Muscle of leg (tissue), 11 donors: ENCODE data around the gene CERT1. TPM values are rescaled to one million over a fixed set of nuclear protein-coding genes. Genes with fewer than 3 reads are reported as not detected.
"Not testable (repeated sequence)": the region's sequence is repeated elsewhere in the genome, so short reads cannot be mapped to it uniquely, and the experiment has no call there.

Experiments
- DNase-seq: peaks from one replicate; pipeline ENCODE4 v3.0.0; 2013
- H3K27ac ChIP-seq: one replicate; pipeline ENCODE4 v1.5.1; 2013; ENCODE audit warnings: mild to moderate bottlenecking, low read length, control low read depth
- H3K27me3 ChIP-seq: one replicate; pipeline ENCODE4 v1.6.1; 2013; ENCODE audit warnings: low read length; ENCODE audit not compliant: control insufficient read depth, insufficient read depth
- H3K36me3 ChIP-seq: one replicate; pipeline ENCODE4 v1.6.1; 2013; ENCODE audit warnings: low read length; ENCODE audit not compliant: control insufficient read depth, insufficient read depth
- H3K4me1 ChIP-seq: one replicate; pipeline ENCODE4 v1.6.1; 2013; ENCODE audit warnings: low read length; ENCODE audit not compliant: control insufficient read depth, insufficient read depth
- H3K4me3 ChIP-seq: one replicate; pipeline ENCODE4 v1.5.1; 2013; ENCODE audit warnings: low read length, control low read depth
- H3K9me3 ChIP-seq: replicated peaks from 2 replicates; pipeline ENCODE4 v1.6.1; 2013; ENCODE audit warnings: low read depth, low read length; ENCODE audit not compliant: control insufficient read depth
- WGBS: methylation state at CpG from one replicate; pipeline ENCODE4 v1.1.5; 2013; ENCODE audit warnings: missing lambda C conversion rate; ENCODE audit not compliant: insufficient coverage; 5-methylcytosine and 5-hydroxymethylcytosine counted together
- polyA plus RNA-seq, 8 donors: library from polyadenylated mRNA; unstranded; fragments of 120-200 nt; gene quantifications; one replicate each; pipeline versions ENCODE4 v1.2.1 to v1.2.3, GENCODE V29; 2013; ENCODE audit warnings: inconsistent platforms in 1 of 8, low replicate concordance in 1 of 8; ENCODE audit not compliant: insufficient read length in 8 of 8, insufficient read depth in 1 of 8
- total RNA-seq: library from RNA; stranded (reverse); fragments of 120-200 nt; gene quantifications from one replicate; pipeline ENCODE4 v1.2.4, GENCODE V29; 2013

The CERT1 gene
- total and polyA plus RNA-seq, 9 donors = 19.6 to 37.5 (median 31.7) TPM

DNA sequence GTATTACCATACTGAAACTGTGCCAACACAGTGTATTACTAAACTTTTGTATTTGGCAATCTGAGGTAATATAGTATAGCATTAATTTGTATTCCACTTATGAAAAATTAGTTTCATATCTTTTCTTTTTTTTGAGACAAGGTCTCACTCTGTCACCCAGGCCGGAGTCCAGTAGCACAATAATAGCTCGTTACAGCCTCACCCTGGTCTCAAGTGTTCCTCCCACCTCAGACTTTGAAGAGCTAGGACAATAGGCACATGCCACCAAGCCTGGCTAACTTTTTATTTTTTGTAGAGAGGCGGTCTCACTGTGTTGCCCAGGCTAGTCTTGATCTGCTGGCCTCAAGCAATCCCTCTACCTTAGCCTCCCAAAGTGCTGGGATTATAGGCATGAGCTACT is 36.4 kb upstream of the CERT1 start:
- Histone ChIP-seq H3K9me3 (no peaks in the 10 kb centered on the region), H3K27ac (no peak overlapping the region), H3K36me3 (no peaks in the 10 kb centered on the region), H3K4me3 (no peak overlapping the region), H3K27me3 (no peaks in the 10 kb centered on the region), H3K4me1 (no peaks in the 10 kb centered on the region)
- no CpG with 5 or more reads among the region's 3 CpGs for WGBS
- no peak for DNase-seq

GRCh38 chr5:75546830-75547229 is 35.4 kb upstream of the CERT1 start:
- no peak overlapping the region for H3K4me3 ChIP-seq
- H3K4me1 ChIP-seq = no peaks in the 10 kb centered on the region
- WGBS = 100% methylated on average over 1 of the region's 6 CpGs
- no peaks in the 10 kb centered on the region for H3K36me3 ChIP-seq
- no peaks in the 10 kb centered on the region for H3K27me3 ChIP-seq
- no peak overlapping the region for H3K27ac ChIP-seq
- no peak for DNase-seq
- no peaks in the 10 kb centered on the region for H3K9me3 ChIP-seq

- no peaks in the 10 kb centered on the region for H3K27me3 ChIP-seq
- no peak for DNase-seq
- no CpG with 5 or more reads among the region's 2 CpGs for WGBS
- H3K4me3 ChIP-seq = no peak overlapping the region
- H3K36me3 ChIP-seq = no peaks in the 10 kb centered on the region
- H3K27ac ChIP-seq = no peak overlapping the region
- no peaks in the 10 kb centered on the region for H3K4me1 ChIP-seq
- no peaks in the 10 kb centered on the region for H3K9me3 ChIP-seq
These were observed 33.7 kb upstream of the CERT1 start for GRCh38 chr5:75545131-75545530.

DNA sequence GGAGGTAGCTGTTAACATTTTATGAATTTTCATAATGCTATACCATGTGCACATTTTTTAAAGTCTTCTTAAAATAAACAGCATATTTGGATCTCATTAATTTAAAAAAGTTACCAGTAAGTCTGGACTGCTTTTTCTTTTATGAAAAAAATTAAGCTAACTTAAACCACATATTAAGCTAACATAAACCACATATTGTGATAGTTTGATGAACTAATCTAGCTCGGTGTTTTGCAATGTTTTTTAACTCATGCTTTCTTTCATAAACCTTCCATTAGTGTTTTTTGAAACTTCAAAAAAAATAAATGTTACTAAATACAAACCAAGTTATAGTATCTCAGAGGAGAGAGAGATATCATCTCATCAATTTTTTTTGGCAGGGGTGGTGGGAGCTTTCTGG is 26.8 kb upstream of the CERT1 start:
- WGBS = no CpG with 5 or more reads among the region's 1 CpG
- peaks cover 15% of the 10 kb centered on the region for H3K9me3 ChIP-seq
- no peak overlapping the region for H3K27ac ChIP-seq
- no peak for DNase-seq
- no peaks in the 10 kb centered on the region for H3K27me3 ChIP-seq
- H3K4me3 ChIP-seq = no peak overlapping the region
- H3K36me3 ChIP-seq = no peaks in the 10 kb centered on the region
- H3K4me1 ChIP-seq = no peaks in the 10 kb centered on the region

GRCh38 chr5:75536694-75537360 is 25.4 kb upstream of the CERT1 start:
- peaks cover 15% of the 10 kb centered on the region for H3K9me3 ChIP-seq
- H3K36me3 ChIP-seq = no peaks in the 10 kb centered on the region
- H3K27me3 ChIP-seq = no peaks in the 10 kb centered on the region
- H3K4me3 ChIP-seq = no peak overlapping the region
- no peaks in the 10 kb centered on the region for H3K4me1 ChIP-seq
- H3K27ac ChIP-seq = no peak overlapping the region
- WGBS = 100% methylated on average over 4 of the region's 6 CpGs
- no peak for DNase-seq

DNA sequence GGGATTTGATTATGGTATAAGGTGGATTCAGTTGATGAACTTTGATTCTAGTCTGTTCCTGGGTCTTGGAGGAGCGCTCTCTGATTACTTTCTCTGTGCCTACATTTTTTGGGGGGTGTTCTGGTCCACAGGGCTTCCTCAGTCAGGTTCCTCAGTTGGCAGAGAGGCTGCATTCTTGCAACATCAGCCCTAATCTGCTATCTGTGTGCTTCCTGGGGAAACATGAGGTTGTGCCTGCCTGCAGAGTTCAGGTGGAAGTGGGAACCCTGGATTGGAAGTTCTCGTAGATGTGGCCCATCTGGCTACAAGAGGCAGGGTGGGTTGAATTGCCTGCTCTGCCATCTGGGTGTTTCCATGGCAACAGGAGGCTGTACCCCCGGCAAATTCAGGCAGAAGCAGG is 24.7 kb upstream of the CERT1 start:
- Histone ChIP-seq H3K27me3 (no peaks in the 10 kb centered on the region), H3K9me3 (peaks cover 15% of the 10 kb centered on the region), H3K4me3 (no peak overlapping the region), H3K27ac (no peak overlapping the region), H3K4me1 (no peaks in the 10 kb centered on the region), H3K36me3 (no peaks in the 10 kb centered on the region)
- no peak for DNase-seq
- WGBS = 59% methylated on average over 2 of the region's 3 CpGs

DNA sequence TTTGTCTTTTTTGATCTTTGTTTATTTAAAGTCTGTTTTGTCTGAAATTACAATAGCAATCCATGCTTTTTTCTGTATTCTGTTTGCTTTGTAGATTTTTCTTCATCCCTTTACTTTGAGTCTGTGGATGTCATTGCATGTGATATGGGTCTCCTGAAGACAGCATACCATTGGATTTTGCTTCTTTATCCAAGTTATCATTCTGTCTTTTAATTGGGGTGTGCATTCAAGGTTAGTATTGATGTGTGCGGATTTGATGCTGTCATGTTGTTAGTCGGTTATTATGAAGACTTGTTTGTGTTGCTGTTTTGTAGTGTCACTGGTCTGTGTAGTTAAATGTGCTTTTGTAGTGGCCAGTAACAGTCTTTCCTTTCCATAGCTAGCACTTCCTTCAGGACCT is 23.3 kb upstream of the CERT1 start:
- no CpG with 5 or more reads among the region's 2 CpGs for WGBS
- DNase-seq = no peak
- Histone ChIP-seq H3K4me1 (no peaks in the 10 kb centered on the region), H3K36me3 (no peaks in the 10 kb centered on the region), H3K27me3 (no peaks in the 10 kb centered on the region), H3K4me3 (no peak overlapping the region), H3K9me3 (peaks cover 15% of the 10 kb centered on the region), H3K27ac (no peak overlapping the region)

DNA sequence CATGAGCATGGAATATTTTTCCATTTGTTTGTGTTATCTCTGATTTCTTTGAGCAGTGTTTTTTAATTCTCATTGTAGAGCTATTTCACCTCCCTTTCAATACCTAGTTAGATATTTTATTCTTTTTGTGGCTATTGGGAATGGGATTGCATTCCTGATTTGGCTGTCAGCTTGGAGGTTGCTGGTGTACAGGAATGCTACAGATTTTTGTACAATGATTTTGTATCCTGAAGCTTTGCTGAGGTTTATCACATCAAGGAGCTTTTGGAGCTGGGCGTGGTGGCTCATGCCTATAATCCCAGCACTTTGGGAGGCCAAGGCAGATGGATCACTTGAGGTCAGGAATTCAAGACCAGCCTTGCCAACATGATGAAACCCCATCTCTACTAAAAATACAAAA is 22.3 kb upstream of the CERT1 start:
- not testable (repeated sequence) for H3K27ac ChIP-seq, DNase-seq, H3K4me3 ChIP-seq, H3K27me3 ChIP-seq, H3K4me1 ChIP-seq, H3K36me3 ChIP-seq
- no CpG with 5 or more reads among the region's 1 CpG for WGBS
- peaks cover 15% of the 10 kb centered on the region for H3K9me3 ChIP-seq

GRCh38 chr5:75532190-75532589 is 20.8 kb upstream of the CERT1 start:
- no peaks in the 10 kb centered on the region for H3K36me3 ChIP-seq
- no peak for DNase-seq
- 100% methylated on average over 2 of the region's 2 CpGs for WGBS
- no peak overlapping the region for H3K27ac ChIP-seq
- H3K4me3 ChIP-seq = no peak overlapping the region
- peaks cover 15% of the 10 kb centered on the region for H3K9me3 ChIP-seq
- no peaks in the 10 kb centered on the region for H3K4me1 ChIP-seq
- H3K27me3 ChIP-seq = no peaks in the 10 kb centered on the region

DNA sequence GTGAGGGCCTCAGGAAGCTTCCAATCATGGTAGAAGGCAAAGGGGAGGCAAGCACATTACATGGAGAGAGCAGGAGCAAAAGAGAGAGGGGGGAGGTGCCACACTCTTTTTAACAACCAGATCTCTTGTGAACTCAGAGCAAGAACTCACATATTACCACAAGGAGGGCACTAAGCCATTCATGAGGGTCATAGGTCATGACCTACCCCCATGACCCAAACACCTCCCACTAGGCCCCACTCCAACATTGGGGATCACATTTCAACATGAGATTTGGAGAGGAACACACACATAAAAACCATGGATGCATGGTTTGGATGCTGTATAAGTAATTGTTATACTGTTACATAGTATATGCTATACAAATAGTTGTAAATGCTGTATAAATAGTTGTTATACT is 17.8 kb upstream of the CERT1 start:
- DNase-seq = no peak
- Histone ChIP-seq H3K27ac (no peak overlapping the region), H3K4me1 (no peaks in the 10 kb centered on the region), H3K36me3 (no peaks in the 10 kb centered on the region), H3K4me3 (no peak overlapping the region), H3K9me3 (peaks cover 6% of the 10 kb centered on the region), H3K27me3 (no peaks in the 10 kb centered on the region)

DNA sequence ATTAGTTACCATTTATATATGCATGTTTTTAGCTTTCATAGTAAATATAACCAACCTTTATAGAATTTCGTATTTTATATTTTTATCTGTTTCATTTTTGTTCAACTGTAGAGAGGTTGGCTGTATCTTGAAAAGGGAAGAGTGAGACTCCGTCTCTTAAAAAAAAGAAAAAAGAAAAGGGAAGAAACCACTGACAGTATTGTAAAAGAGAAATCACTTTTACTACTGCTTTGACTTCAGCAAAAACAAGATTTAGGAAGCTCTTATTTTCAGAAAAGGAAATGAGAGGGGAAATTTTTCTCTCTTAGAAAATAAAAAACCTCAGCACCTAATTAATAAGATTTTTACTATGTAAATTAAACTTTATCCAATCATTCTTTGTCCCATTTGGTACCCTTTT is 14.6 kb upstream of the CERT1 start:
- Histone ChIP-seq H3K27me3 (no peaks in the 10 kb centered on the region), H3K9me3 (peaks cover 11% of the 10 kb centered on the region), H3K36me3 (peaks cover 4% of the 10 kb centered on the region), H3K4me1 (no peaks in the 10 kb centered on the region), H3K27ac (no peak overlapping the region), H3K4me3 (no peak overlapping the region)
- DNase-seq = no peak
- WGBS = no CpG with 5 or more reads among the region's 2 CpGs
